ENCODE data around the gene HCN3.

GRCh38 chr1:155309423-155310021 is 32.3 kb downstream of the HCN3 start:
- TF ChIP-seq CTCF (IDR thresholded peaks at IDR 0.05) (no peak), EZH2 (IDR thresholded peaks at IDR 0.05; ENCODE audit: borderline replicate concordance, insufficient read depth, low read depth, low read length, poor library complexity, severe bottlenecking) (no peak)
